WTC11 (cell line): ENCODE results near the gene XKR3.
"Not testable (repeated sequence)": the region's sequence is repeated elsewhere in the genome, so short reads cannot be mapped to it uniquely, and the experiment has no call there.

ENCODE experiments used
- CTCF ChIP-seq: fragments of 200-600 bp; IDR thresholded peaks from 2 replicates; pipeline ENCODE4 v1.8.0; 2022; ENCODE audit warnings: antibody characterized with exemption
- ELF4 ChIP-seq: sonication (generic); formaldehyde crosslinking; IDR thresholded peaks from 2 replicates; pipeline ENCODE4 v1.8.1; 2022; ENCODE audit warnings: low read depth, mild to moderate bottlenecking, moderate library complexity, missing genetic modification reagents
- IRF1 ChIP-seq: sonication (generic); formaldehyde crosslinking; IDR thresholded peaks from 2 replicates; pipeline ENCODE4 v1.8.0; 2023; ENCODE audit warnings: missing genetic modification reagents
- MAX ChIP-seq: sonication (generic); formaldehyde crosslinking; IDR thresholded peaks from 2 replicates; pipeline ENCODE4 v1.8.0; 2022; ENCODE audit warnings: mild to moderate bottlenecking, missing genetic modification reagents
- SP1 ChIP-seq: sonication (generic); formaldehyde crosslinking; conservative IDR thresholded peaks from 2 replicates; pipeline ENCODE4 v1.8.1; 2022; ENCODE audit warnings: missing genetic modification reagents
- STAT6 ChIP-seq: sonication (generic); formaldehyde crosslinking; conservative IDR thresholded peaks from 2 replicates; pipeline ENCODE4 v1.8.1; 2023; ENCODE audit warnings: mild to moderate bottlenecking, low read depth, missing genetic modification reagents, moderate library complexity
- TCF7 ChIP-seq: sonication (generic); formaldehyde crosslinking; IDR thresholded peaks from 2 replicates; pipeline ENCODE4 v1.8.0; 2022; ENCODE audit warnings: mild to moderate bottlenecking, low read depth, missing genetic modification reagents, moderate library complexity
- ZNF232 ChIP-seq: sonication (generic); formaldehyde crosslinking; IDR thresholded peaks from 2 replicates; pipeline ENCODE4 v1.8.0; 2022; ENCODE audit warnings: mild to moderate bottlenecking, missing genetic modification reagents
- ZNF416 ChIP-seq: fragments of 250-450 bp; sonication (Bioruptor Pico); IDR thresholded peaks from 2 replicates; pipeline ENCODE4 v1.9.0; 2021; ENCODE audit warnings: mild to moderate bottlenecking, inconsistent platforms
- ZNF671 ChIP-seq: fragments of 250-450 bp; sonication (Bioruptor Pico); IDR thresholded peaks from 2 replicates; pipeline ENCODE4 v1.8.0; 2021; ENCODE audit warnings: mild to moderate bottlenecking
- TF ChIP-seq, protein P1 (sequence below): sonication (generic); formaldehyde crosslinking; IDR thresholded peaks from 2 replicates; pipeline ENCODE4 v1.8.0; 2022; ENCODE audit warnings: mild to moderate bottlenecking, missing genetic modification reagents
- TF ChIP-seq, protein P2 (sequence below): sonication (generic); formaldehyde crosslinking; IDR thresholded peaks from 2 replicates; pipeline ENCODE4 v1.8.1; 2022; ENCODE audit warnings: low read depth, mild to moderate bottlenecking, moderate library complexity, missing genetic modification reagents, borderline replicate concordance

GRCh38 chr22:16734271-16734670, 90.9 kb downstream of the XKR3 start:
- not testable (repeated sequence) for TF ChIP-seq ZNF671; CTCF; STAT6 (CRISPR knock-in tag); IRF1; ZNF416 (CRISPR knock-in tag); SP1 (CRISPR knock-in tag); TCF7; ZNF232 (CRISPR knock-in tag); ELF4 (CRISPR knock-in tag); MAX (CRISPR knock-in tag)
- TF ChIP-seq, protein P1, sequence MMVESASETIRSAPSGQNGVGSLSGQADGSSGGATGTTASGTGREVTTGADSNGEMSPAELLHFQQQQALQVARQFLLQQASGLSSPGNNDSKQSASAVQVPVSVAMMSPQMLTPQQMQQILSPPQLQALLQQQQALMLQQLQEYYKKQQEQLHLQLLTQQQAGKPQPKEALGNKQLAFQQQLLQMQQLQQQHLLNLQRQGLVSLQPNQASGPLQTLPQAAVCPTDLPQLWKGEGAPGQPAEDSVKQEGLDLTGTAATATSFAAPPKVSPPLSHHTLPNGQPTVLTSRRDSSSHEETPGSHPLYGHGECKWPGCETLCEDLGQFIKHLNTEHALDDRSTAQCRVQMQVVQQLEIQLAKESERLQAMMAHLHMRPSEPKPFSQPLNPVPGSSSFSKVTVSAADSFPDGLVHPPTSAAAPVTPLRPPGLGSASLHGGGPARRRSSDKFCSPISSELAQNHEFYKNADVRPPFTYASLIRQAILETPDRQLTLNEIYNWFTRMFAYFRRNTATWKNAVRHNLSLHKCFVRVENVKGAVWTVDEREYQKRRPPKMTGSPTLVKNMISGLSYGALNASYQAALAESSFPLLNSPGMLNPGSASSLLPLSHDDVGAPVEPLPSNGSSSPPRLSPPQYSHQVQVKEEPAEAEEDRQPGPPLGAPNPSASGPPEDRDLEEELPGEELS, result not testable (repeated sequence)
- TF ChIP-seq, protein P2, sequence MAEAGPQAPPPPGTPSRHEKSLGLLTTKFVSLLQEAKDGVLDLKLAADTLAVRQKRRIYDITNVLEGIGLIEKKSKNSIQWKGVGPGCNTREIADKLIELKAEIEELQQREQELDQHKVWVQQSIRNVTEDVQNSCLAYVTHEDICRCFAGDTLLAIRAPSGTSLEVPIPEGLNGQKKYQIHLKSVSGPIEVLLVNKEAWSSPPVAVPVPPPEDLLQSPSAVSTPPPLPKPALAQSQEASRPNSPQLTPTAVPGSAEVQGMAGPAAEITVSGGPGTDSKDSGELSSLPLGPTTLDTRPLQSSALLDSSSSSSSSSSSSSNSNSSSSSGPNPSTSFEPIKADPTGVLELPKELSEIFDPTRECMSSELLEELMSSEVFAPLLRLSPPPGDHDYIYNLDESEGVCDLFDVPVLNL (CRISPR knock-in tag), result not testable (repeated sequence)
